22Rv1 (cell line): ENCODE data around the gene VIPR2.

ENCODE experiments used
- H3K27ac ChIP-seq: fragments of 450-650 bp; 2 replicates; pipeline ENCODE4 v1.5.1; 2017
- CTCF ChIP-seq: fragments of 450-650 bp; IDR thresholded peaks from 2 replicates; pipeline ENCODE4 v1.5.1; 2017; ENCODE audit warnings: mild to moderate bottlenecking
- ZFX ChIP-seq: fragments of 450-650 bp; IDR thresholded peaks from 2 replicates; pipeline ENCODE4 v1.6.1; 2017; ENCODE audit warnings: antibody characterized with exemption, borderline replicate concordance

The VIPR2 gene

GRCh38 chr7:159027789-159028507 is 116.7 kb downstream of the VIPR2 start:
- TF ChIP-seq ZFX (no peak), CTCF (0 out of 2 replicates have a peak, but pooled peaks have one; percentile 9)
- no peak overlapping the region for H3K27ac ChIP-seq

- TF ChIP-seq ZFX = no peak
- peak; percentile 14; the same call in 1 of the 2 replicates for TF ChIP-seq CTCF
- H3K27ac ChIP-seq = no peak overlapping the region
Measured at GRCh38 chr7:159027056-159027788, 117.4 kb downstream of the VIPR2 start.

- no peak overlapping the region for H3K27ac ChIP-seq
- no peak for TF ChIP-seq CTCF
Measured at GRCh38 chr7:159026271-159027055, 118.2 kb downstream of the VIPR2 start.

GRCh38 chr7:159025161-159025779 is 119.4 kb downstream of the VIPR2 start:
- H3K27ac ChIP-seq = no peak overlapping the region
- TF ChIP-seq ZFX = no peak
- TF ChIP-seq CTCF = no peak

GRCh38 chr7:159024280-159024951 is 120.3 kb downstream of the VIPR2 start:
- TF ChIP-seq CTCF (no peak), ZFX (no peak)
- no peak overlapping the region for H3K27ac ChIP-seq

GRCh38 chr7:159023746-159024145 is 120.9 kb downstream of the VIPR2 start:
- TF ChIP-seq ZFX (no peak), CTCF (no peak)
- no peak overlapping the region for H3K27ac ChIP-seq
